ENCODE data around the gene IARS2. TPM values are rescaled to one million over a fixed set of nuclear protein-coding genes. Genes with fewer than 3 reads are reported as not detected.
"Not testable (repeated sequence)": the region's sequence is repeated elsewhere in the genome, so short reads cannot be mapped to it uniquely, and the experiment has no call there.

Gene IARS2
- polyA plus RNA-seq, 3 donors: 11.8 to 42.6 (median 36.8) TPM

GRCh38 chr1:220093361-220094015 is 444 bp upstream of the IARS2 start:
- H3K4me3 ChIP-seq (replicated peaks in 1 of 3; ENCODE audit: low read depth in 2 of 3, low read length in 3 of 3): peak overlapping the region; percentile 51 to 97 (median 77)
- TF ChIP-seq CTCF (IDR thresholded peaks at IDR 0.05): no peak
- peak overlapping the region in 1 of 7 donors; percentile 54 for H3K27ac Mint-ChIP-seq
- DNase-seq: no peak
- H4K20me1 ChIP-seq (ENCODE audit: insufficient read depth, low read length): no peaks in the 10 kb centered on the region
- no peaks in the 10 kb centered on the region for H3K9me3 Mint-ChIP-seq
- peak overlapping the region; percentile 55 to 86 for H3K4me3 Mint-ChIP-seq
- peaks cover 19 to 34% of the 10 kb centered on the region in 2 donors for H3K4me1 ChIP-seq (ENCODE audit: control insufficient read depth in 1 of 2, insufficient read depth in 2 of 2, low read length in 2 of 2)
- intact Hi-C loops (cut with micrococcal nuclease): loop anchor here (5.0 kb wide), 1 partner anchor 46 kb away; the partner anchor contains the start of gene EPRS1 (in 2 of the 2)
- peaks cover 17 to 29% of the 10 kb centered on the region in 2 donors for H3K36me3 Mint-ChIP-seq
- H3K27me3 ChIP-seq (ENCODE audit: control insufficient read depth in 2 of 2, insufficient read depth in 2 of 2, low read length in 2 of 2): no peaks in the 10 kb centered on the region
- peak overlapping the region; percentile 82 for H3K9ac ChIP-seq (ENCODE audit: insufficient read depth, low read length, poor library complexity, severe bottlenecking)
- H2AFZ ChIP-seq (ENCODE audit: insufficient read depth, low read depth, low read length, poor library complexity, severe bottlenecking): peak overlapping the region; percentile 100
- no CpG with 5 or more reads among the region's 12 CpGs for WGBS (ENCODE audit: insufficient coverage)
- H3K27ac ChIP-seq (ENCODE audit: low read depth in 1 of 2, low read length in 2 of 2): no peak overlapping the region
- H3K36me3 ChIP-seq (replicated peaks in 1 of 2; ENCODE audit: control insufficient read depth in 1 of 2, insufficient read depth in 2 of 2, low read length in 2 of 2): peaks cover 5 to 14% of the 10 kb centered on the region in 2 donors
- peaks cover 19% of the 10 kb centered on the region for H3K79me2 ChIP-seq (ENCODE audit: insufficient read depth, low read length)
- no peaks in the 10 kb centered on the region for H3K27me3 Mint-ChIP-seq (ENCODE audit: low read depth in 3 of 3)
- H3K4me1 Mint-ChIP-seq: peaks cover 34% of the 10 kb centered on the region
- H3K9me3 ChIP-seq (replicated peaks in 1 of 2; ENCODE audit: control insufficient read depth in 1 of 2, insufficient read depth in 1 of 2, low read length in 2 of 2): no peaks in the 10 kb centered on the region
- H3K4me2 ChIP-seq (replicated peaks; ENCODE audit: extremely low read depth, low read length, poor library complexity, severe bottlenecking): peak overlapping the region; percentile 91

GRCh38 chr1:220099826-220100225 is 5.9 kb downstream of the IARS2 start:
- no peak overlapping the region for H3K9ac ChIP-seq (ENCODE audit: insufficient read depth, low read length, poor library complexity, severe bottlenecking)
- H3K4me3 Mint-ChIP-seq: no peak overlapping the region
- H3K4me1 ChIP-seq (ENCODE audit: control insufficient read depth in 1 of 2, insufficient read depth in 2 of 2, low read length in 2 of 2): peaks cover 3 to 5% of the 10 kb centered on the region in 2 donors
- peaks cover 8% of the 10 kb centered on the region for H3K79me2 ChIP-seq (ENCODE audit: insufficient read depth, low read length)
- no peaks in the 10 kb centered on the region for H3K9me3 Mint-ChIP-seq
- no peaks in the 10 kb centered on the region for H3K9me3 ChIP-seq (replicated peaks in 1 of 2; ENCODE audit: control insufficient read depth in 1 of 2, insufficient read depth in 1 of 2, low read length in 2 of 2)
- no peaks in the 10 kb centered on the region for H3K27me3 Mint-ChIP-seq (ENCODE audit: low read depth in 3 of 3)
- TF ChIP-seq CTCF (IDR thresholded peaks at IDR 0.05): no peak
- H3K36me3 ChIP-seq (replicated peaks in 1 of 2; ENCODE audit: control insufficient read depth in 1 of 2, insufficient read depth in 2 of 2, low read length in 2 of 2): peaks cover 50 to 71% of the 10 kb centered on the region in 2 donors
- no peaks in the 10 kb centered on the region for H3K27me3 ChIP-seq (ENCODE audit: control insufficient read depth in 2 of 2, insufficient read depth in 2 of 2, low read length in 2 of 2)
- no peak for DNase-seq
- H3K27ac Mint-ChIP-seq: no peak overlapping the region
- H3K27ac ChIP-seq (ENCODE audit: low read depth in 1 of 2, low read length in 2 of 2): no peak overlapping the region
- intact Hi-C loops (cut with micrococcal nuclease): no loop called here
- H3K4me3 ChIP-seq (replicated peaks in 1 of 3; ENCODE audit: low read depth in 2 of 3, low read length in 3 of 3): no peak overlapping the region
- H3K4me2 ChIP-seq (replicated peaks; ENCODE audit: extremely low read depth, low read length, poor library complexity, severe bottlenecking): no peak overlapping the region
- no peak overlapping the region for H2AFZ ChIP-seq (ENCODE audit: insufficient read depth, low read depth, low read length, poor library complexity, severe bottlenecking)
- H3K4me1 Mint-ChIP-seq: peaks cover 12% of the 10 kb centered on the region
- no peaks in the 10 kb centered on the region for H4K20me1 ChIP-seq (ENCODE audit: insufficient read depth, low read length)
- peaks cover 48 to 69% of the 10 kb centered on the region in 2 donors for H3K36me3 Mint-ChIP-seq

- H3K27ac ChIP-seq (ENCODE audit: low read depth in 1 of 2, low read length in 2 of 2); H3K9me3 Mint-ChIP-seq; H3K4me3 ChIP-seq (replicated peaks in 1 of 3; ENCODE audit: low read depth in 2 of 3, low read length in 3 of 3); H3K79me2 ChIP-seq (ENCODE audit: insufficient read depth, low read length); H3K4me1 Mint-ChIP-seq; H3K4me3 Mint-ChIP-seq; intact Hi-C loops (cut with micrococcal nuclease); H3K9ac ChIP-seq (ENCODE audit: insufficient read depth, low read length, poor library complexity, severe bottlenecking); H3K27me3 Mint-ChIP-seq (ENCODE audit: low read depth in 3 of 3); H3K4me2 ChIP-seq (replicated peaks; ENCODE audit: extremely low read depth, low read length, poor library complexity, severe bottlenecking); DNase-seq; H4K20me1 ChIP-seq (ENCODE audit: insufficient read depth, low read length); H3K4me1 ChIP-seq (ENCODE audit: control insufficient read depth in 1 of 2, insufficient read depth in 2 of 2, low read length in 2 of 2); H3K27me3 ChIP-seq (ENCODE audit: control insufficient read depth in 2 of 2, insufficient read depth in 2 of 2, low read length in 2 of 2); H3K9me3 ChIP-seq (replicated peaks in 1 of 2; ENCODE audit: control insufficient read depth in 1 of 2, insufficient read depth in 1 of 2, low read length in 2 of 2); H2AFZ ChIP-seq (ENCODE audit: insufficient read depth, low read depth, low read length, poor library complexity, severe bottlenecking): not testable (repeated sequence)
- peaks cover 59 to 84% of the 10 kb centered on the region in 2 donors for H3K36me3 ChIP-seq (replicated peaks in 1 of 2; ENCODE audit: control insufficient read depth in 1 of 2, insufficient read depth in 2 of 2, low read length in 2 of 2)
- 100% methylated on average over 4 of the region's 6 CpGs for WGBS (ENCODE audit: insufficient coverage)
- peak overlapping the region in 1 of 7 donors; percentile 16 for H3K27ac Mint-ChIP-seq
- H3K36me3 Mint-ChIP-seq: peaks cover 63 to 82% of the 10 kb centered on the region in 2 donors
These were observed 16.5 kb downstream of the IARS2 start for GRCh38 chr1:220110473-220110872.
